ENCODE measurements around the gene LRCOL1.

Gene LRCOL1

GRCh38 chr12:132574271-132574996 is 35.9 kb downstream of the LRCOL1 start:
- no peak for DNase-seq (ENCODE audit: extremely low read depth, insufficient read length)
- Histone ChIP-seq H3K4me3 (replicated peaks; ENCODE audit: low read depth, low read length) (no peak overlapping the region), H3K27me3 (replicated peaks; ENCODE audit: control insufficient read depth, insufficient read depth, low read length) (no peaks in the 10 kb centered on the region), H3K36me3 (ENCODE audit: control insufficient read depth, insufficient read depth, low read length) (peaks cover 2% of the 10 kb centered on the region)
- TF ChIP-seq, protein P1, sequence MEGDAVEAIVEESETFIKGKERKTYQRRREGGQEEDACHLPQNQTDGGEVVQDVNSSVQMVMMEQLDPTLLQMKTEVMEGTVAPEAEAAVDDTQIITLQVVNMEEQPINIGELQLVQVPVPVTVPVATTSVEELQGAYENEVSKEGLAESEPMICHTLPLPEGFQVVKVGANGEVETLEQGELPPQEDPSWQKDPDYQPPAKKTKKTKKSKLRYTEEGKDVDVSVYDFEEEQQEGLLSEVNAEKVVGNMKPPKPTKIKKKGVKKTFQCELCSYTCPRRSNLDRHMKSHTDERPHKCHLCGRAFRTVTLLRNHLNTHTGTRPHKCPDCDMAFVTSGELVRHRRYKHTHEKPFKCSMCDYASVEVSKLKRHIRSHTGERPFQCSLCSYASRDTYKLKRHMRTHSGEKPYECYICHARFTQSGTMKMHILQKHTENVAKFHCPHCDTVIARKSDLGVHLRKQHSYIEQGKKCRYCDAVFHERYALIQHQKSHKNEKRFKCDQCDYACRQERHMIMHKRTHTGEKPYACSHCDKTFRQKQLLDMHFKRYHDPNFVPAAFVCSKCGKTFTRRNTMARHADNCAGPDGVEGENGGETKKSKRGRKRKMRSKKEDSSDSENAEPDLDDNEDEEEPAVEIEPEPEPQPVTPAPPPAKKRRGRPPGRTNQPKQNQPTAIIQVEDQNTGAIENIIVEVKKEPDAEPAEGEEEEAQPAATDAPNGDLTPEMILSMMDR (IDR thresholded peaks at IDR 0.05; ENCODE audit: insufficient read depth, low read length, poor library complexity, severe bottlenecking) = no peak

DNA sequence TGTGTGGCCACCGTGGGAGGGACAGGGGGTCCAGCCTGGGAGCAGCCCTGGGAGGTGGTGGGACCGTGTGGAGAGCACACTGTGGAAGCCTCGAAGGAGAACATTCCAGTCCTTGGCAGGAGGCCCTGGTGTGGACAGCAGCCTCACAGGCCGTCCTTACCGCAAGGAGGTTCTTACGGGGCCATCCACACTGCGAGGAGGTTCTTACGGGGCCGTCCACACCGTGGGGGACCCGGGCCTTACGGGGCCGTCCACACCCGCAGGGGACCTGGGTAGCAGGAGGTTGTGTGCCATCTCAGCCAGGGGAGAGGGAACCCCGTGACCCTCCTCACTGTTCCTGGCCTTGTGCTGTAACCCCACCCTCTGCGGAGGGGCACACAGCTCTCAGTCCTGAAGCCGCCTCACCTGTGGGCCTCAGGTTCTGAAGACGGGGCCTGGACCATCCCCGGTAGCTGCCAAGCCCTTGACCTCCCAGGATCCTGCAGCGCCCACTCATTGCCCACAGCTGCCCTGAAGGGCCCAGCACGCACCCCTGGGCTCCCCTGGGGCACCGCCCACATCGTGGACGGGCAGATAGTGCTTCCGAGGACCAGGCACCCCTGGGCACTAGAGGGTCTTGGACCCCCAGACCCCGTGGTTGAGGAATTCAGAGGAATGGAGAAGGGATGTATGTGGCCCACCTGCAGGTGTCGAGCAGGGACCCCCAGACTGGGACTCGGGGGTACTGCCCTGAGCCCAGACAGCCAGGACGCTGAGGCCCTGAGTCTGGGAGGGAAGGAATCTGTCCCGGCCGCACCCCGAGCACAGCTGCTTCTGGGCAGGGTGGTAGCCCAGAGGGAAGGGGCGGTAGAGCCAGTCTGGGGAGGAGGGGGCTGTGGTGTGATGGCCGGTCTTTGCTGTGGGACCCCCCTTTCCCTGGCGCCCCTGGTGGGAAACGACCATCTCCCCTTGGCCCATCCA is 37.3 kb downstream of the LRCOL1 start:
- DNase-seq (ENCODE audit: extremely low read depth, insufficient read length) = no peak
- Histone ChIP-seq H3K27me3 (replicated peaks; ENCODE audit: control insufficient read depth, insufficient read depth, low read length) (no peaks in the 10 kb centered on the region), H3K36me3 (ENCODE audit: control insufficient read depth, insufficient read depth, low read length) (no peaks in the 10 kb centered on the region; the same call in 1 of the 2 replicates), H3K4me3 (replicated peaks; ENCODE audit: low read depth, low read length) (no peak overlapping the region)
- TF ChIP-seq, protein P1 (IDR thresholded peaks at IDR 0.05; ENCODE audit: insufficient read depth, low read length, poor library complexity, severe bottlenecking) = no peak

DNA sequence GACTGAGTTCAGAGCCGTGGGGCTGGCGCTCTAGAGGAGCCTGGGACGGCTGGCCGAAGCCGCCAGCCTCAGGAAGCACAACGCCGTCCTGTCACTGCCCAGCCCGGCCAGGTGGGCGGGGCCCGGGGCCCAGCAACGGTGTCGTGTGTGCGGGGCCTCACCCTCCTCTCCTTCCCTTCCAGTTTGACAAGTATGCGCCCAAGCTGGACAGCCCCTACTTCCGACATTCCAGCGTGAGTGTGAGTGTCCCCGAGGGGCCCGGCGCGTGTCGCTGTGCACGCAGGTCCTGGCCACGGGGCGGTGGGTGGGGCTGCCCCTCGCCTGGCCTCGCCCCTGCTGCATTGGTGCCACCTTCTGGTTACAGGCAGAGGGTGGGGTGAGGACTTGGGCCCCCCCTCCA is 38.3 kb downstream of the LRCOL1 start:
- Histone ChIP-seq H3K4me3 (replicated peaks; ENCODE audit: low read depth, low read length) (no peak overlapping the region), H3K36me3 (ENCODE audit: control insufficient read depth, insufficient read depth, low read length) (no peaks in the 10 kb centered on the region; the same call in 1 of the 2 replicates), H3K27me3 (replicated peaks; ENCODE audit: control insufficient read depth, insufficient read depth, low read length) (no peaks in the 10 kb centered on the region)
- DNase-seq (ENCODE audit: extremely low read depth, insufficient read length) = no peak
- TF ChIP-seq, protein P1 (IDR thresholded peaks at IDR 0.05; ENCODE audit: insufficient read depth, low read length, poor library complexity, severe bottlenecking) = no peak

- no peaks in the 10 kb centered on the region for H3K27me3 ChIP-seq (replicated peaks; ENCODE audit: control insufficient read depth, insufficient read depth, low read length)
- no peak for DNase-seq (ENCODE audit: extremely low read depth, insufficient read length)
- no peak overlapping the region for H3K4me3 ChIP-seq (replicated peaks; ENCODE audit: low read depth, low read length)
- H3K36me3 ChIP-seq (ENCODE audit: control insufficient read depth, insufficient read depth, low read length) = no peaks in the 10 kb centered on the region; the same call in 1 of the 2 replicates
- TF ChIP-seq, protein P1 (IDR thresholded peaks at IDR 0.05; ENCODE audit: insufficient read depth, low read length, poor library complexity, severe bottlenecking) = no peak
Measured at GRCh38 chr12:132571598-132571997, 38.8 kb downstream of the LRCOL1 start.

DNA sequence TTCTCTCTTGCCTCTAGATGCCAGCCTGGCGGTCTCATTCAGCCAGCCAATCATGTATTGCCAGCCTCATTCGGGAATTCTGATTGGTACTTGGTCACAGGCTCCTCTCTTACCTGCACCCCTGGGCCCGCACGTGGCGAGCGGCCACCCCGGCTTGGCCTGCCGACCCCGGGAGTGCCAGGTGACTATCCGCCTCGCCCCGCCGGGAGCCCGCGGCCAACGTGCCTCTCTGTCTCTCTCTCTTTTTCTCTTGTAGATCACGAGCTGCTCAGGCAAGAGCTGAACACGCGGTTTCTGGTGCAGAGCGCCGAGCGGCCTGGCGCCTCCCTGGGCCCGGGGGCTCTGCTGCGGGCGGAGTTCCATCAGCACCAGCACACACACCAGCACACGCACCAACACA is 39.3 kb downstream of the LRCOL1 start:
- H3K4me3 ChIP-seq (replicated peaks; ENCODE audit: low read depth, low read length) = no peak overlapping the region
- no peak for DNase-seq (ENCODE audit: extremely low read depth, insufficient read length)
- TF ChIP-seq, protein P1 (IDR thresholded peaks at IDR 0.05; ENCODE audit: insufficient read depth, low read length, poor library complexity, severe bottlenecking) = no peak
- no peaks in the 10 kb centered on the region for H3K27me3 ChIP-seq (replicated peaks; ENCODE audit: control insufficient read depth, insufficient read depth, low read length)
- H3K36me3 ChIP-seq (ENCODE audit: control insufficient read depth, insufficient read depth, low read length) = no peaks in the 10 kb centered on the region; the same call in 1 of the 2 replicates

Data from GM06990 (cell line).